Lower lobe of right lung (tissue), 2 donors: ENCODE results near the gene FAM131B. TPM values are rescaled to one million over a fixed set of nuclear protein-coding genes. Genes with fewer than 3 reads are reported as not detected.

Experiments used
- ATAC-seq, 2 donors: fragments of 200-7000 bp; cut with Tn5 transposase; one replicate each; pipeline ENCODE4 v1.9.1; 2020 to 2022; ENCODE audit warnings: mild to moderate bottlenecking in 2 of 2, moderate library complexity in 2 of 2
- DNase-seq: peaks from one replicate; pipeline ENCODE4 v3.0.0-alpha.2; 2020
- H3K27ac ChIP-seq: fragments of 200-600 bp; one replicate; pipeline ENCODE4 v1.8.0; 2022
- H3K27me3 ChIP-seq: fragments of 200-600 bp; one replicate; pipeline ENCODE4 v1.8.0; 2022; ENCODE audit warnings: low read depth
- H3K36me3 ChIP-seq: fragments of 200-600 bp; one replicate; pipeline ENCODE4 v1.8.0; 2022; ENCODE audit warnings: mild to moderate bottlenecking
- H3K4me1 ChIP-seq: fragments of 200-600 bp; one replicate; pipeline ENCODE4 v1.8.0; 2022
- H3K4me3 ChIP-seq: fragments of 200-600 bp; one replicate; pipeline ENCODE4 v1.8.0; 2022; ENCODE audit warnings: mild to moderate bottlenecking
- H3K9me3 ChIP-seq: fragments of 200-600 bp; one replicate; pipeline ENCODE4 v1.8.0; 2022
- CTCF ChIP-seq: fragments of 200-600 bp; IDR thresholded peaks from one replicate; pipeline ENCODE4 v1.8.0; 2022; ENCODE audit warnings: antibody characterized with exemption, mild to moderate bottlenecking
- intact Hi-C: fragments of 100-400 bp; cut with DNase I; formaldehyde crosslinking; loops from one replicate; pipeline ENCODE4 v1.11.0; 2022
- total RNA-seq: library from RNA; stranded (reverse); fragmentation: NEBNext Ultra II Directional; extraction: Animal tissue kit (Norgen Biotek cat#: 25700); gene quantifications from one replicate; pipeline ENCODE4 v1.2.1, GENCODE V29; 2021
- donor health status: DM: no; HTN: yes; CAD: no; lungs with severe emphysema.

The FAM131B gene
- total RNA-seq, 1 donor from 2014 or later: 0.53 TPM

- TF ChIP-seq CTCF: no peak
- intact Hi-C loops: no loop called here
- Histone ChIP-seq H3K27me3 (no peaks in the 10 kb centered on the region), H3K4me3 (no peak overlapping the region), H3K27ac (no peak overlapping the region), H3K4me1 (no peaks in the 10 kb centered on the region), H3K9me3 (no peaks in the 10 kb centered on the region), H3K36me3 (no peaks in the 10 kb centered on the region)
- no peak for DNase-seq
- no peak for ATAC-seq
These were observed 34.6 kb downstream of the FAM131B start for GRCh38 chr7:143327903-143328302.

- DNase-seq: no peak
- H3K27me3 ChIP-seq: no peaks in the 10 kb centered on the region
- no peak overlapping the region for H3K27ac ChIP-seq
- H3K36me3 ChIP-seq: no peaks in the 10 kb centered on the region
- intact Hi-C loops: no loop called here
- no peaks in the 10 kb centered on the region for H3K9me3 ChIP-seq
- TF ChIP-seq CTCF: no peak
- no peak for ATAC-seq
- no peak overlapping the region for H3K4me3 ChIP-seq
- H3K4me1 ChIP-seq: no peaks in the 10 kb centered on the region
These were observed 37.3 kb downstream of the FAM131B start for GRCh38 chr7:143325240-143325639.

- Histone ChIP-seq H3K9me3 (no peaks in the 10 kb centered on the region), H3K27ac (no peak overlapping the region), H3K4me3 (no peak overlapping the region), H3K27me3 (no peaks in the 10 kb centered on the region), H3K4me1 (no peaks in the 10 kb centered on the region), H3K36me3 (no peaks in the 10 kb centered on the region)
- no peak for TF ChIP-seq CTCF
- intact Hi-C loops: no loop called here
- ATAC-seq: peak in 1 of 2 donors; percentile 20
- DNase-seq: no peak
These were observed 38.9 kb downstream of the FAM131B start for GRCh38 chr7:143323653-143324052.

- no peak for TF ChIP-seq CTCF
- no peak overlapping the region for H3K4me3 ChIP-seq
- H3K4me1 ChIP-seq: no peaks in the 10 kb centered on the region
- H3K27ac ChIP-seq: no peak overlapping the region
- H3K9me3 ChIP-seq: no peaks in the 10 kb centered on the region
- DNase-seq: no peak
- intact Hi-C loops: no loop called here
- H3K36me3 ChIP-seq: no peaks in the 10 kb centered on the region
- H3K27me3 ChIP-seq: no peaks in the 10 kb centered on the region
- no peak for ATAC-seq
These were observed 39.5 kb downstream of the FAM131B start for GRCh38 chr7:143322760-143323633.

- ATAC-seq (peak; percentile 67 to 68), DNase-seq (peak; percentile 63)
- Histone ChIP-seq H3K4me3 (no peak overlapping the region), H3K27me3 (no peaks in the 10 kb centered on the region), H3K9me3 (no peaks in the 10 kb centered on the region), H3K36me3 (no peaks in the 10 kb centered on the region), H3K4me1 (no peaks in the 10 kb centered on the region), H3K27ac (no peak overlapping the region)
- intact Hi-C loops: no loop called here
- TF ChIP-seq CTCF: peak; percentile 28
These were observed 40.8 kb downstream of the FAM131B start for GRCh38 chr7:143321734-143322133.
